Medulla oblongata (tissue), 1 donor: ENCODE measurements around the gene TAMM41.
"Not testable (repeated sequence)": the region's sequence is repeated elsewhere in the genome, so short reads cannot be mapped to it uniquely, and the experiment has no call there.

Experiments used
- DNase-seq: peaks from one replicate; pipeline ENCODE4 v3.0.0-alpha.2; 2015; ENCODE audit errors: extremely low spot score

The TAMM41 gene

GRCh38 chr3:11846281-11847266 is at the start of gene TAMM41:
Gene TAMM41 (minus strand): TSS chr3:11846885. CDS start chr3:11846636, 249 bp downstream.
- peak; percentile 93 for DNase-seq

GRCh38 chr3:11878837-11879236 is 32.2 kb upstream of the TAMM41 start:
- no peak for DNase-seq

GRCh38 chr3:11874707-11875106 is 28.0 kb upstream of the TAMM41 start:
- not testable (repeated sequence) for DNase-seq

- DNase-seq: not testable (repeated sequence)
These were observed 17.1 kb upstream of the TAMM41 start for GRCh38 chr3:11863739-11864138.

- not testable (repeated sequence) for DNase-seq
These were observed 15.9 kb upstream of the TAMM41 start for GRCh38 chr3:11862584-11862983.

- DNase-seq: not testable (repeated sequence)
These were observed 15.5 kb upstream of the TAMM41 start for GRCh38 chr3:11862145-11862544.

GRCh38 chr3:11860213-11860612 is 13.5 kb upstream of the TAMM41 start:
- DNase-seq: not testable (repeated sequence)

GRCh38 chr3:11853450-11853849 is 6.8 kb upstream of the TAMM41 start:
- no peak for DNase-seq

- DNase-seq: no peak
These were observed 3.3 kb upstream of the TAMM41 start for GRCh38 chr3:11850003-11850402.

- DNase-seq: no peak
These were observed 922 bp upstream of the TAMM41 start for GRCh38 chr3:11847607-11848006.

GRCh38 chr3:11845651-11846050 is 1.0 kb downstream of the TAMM41 start:
- no peak for DNase-seq

- no peak for DNase-seq
These were observed 1.8 kb downstream of the TAMM41 start for GRCh38 chr3:11844891-11845290.

- peak; percentile 67 for DNase-seq
These were observed 11.6 kb downstream of the TAMM41 start for GRCh38 chr3:11835028-11835639.

- DNase-seq: peak; percentile 89
These were observed 13.4 kb downstream of the TAMM41 start for GRCh38 chr3:11832981-11833905.

- DNase-seq: no peak
These were observed 17.3 kb downstream of the TAMM41 start for GRCh38 chr3:11829416-11829815.

- DNase-seq: no peak
These were observed 19.9 kb downstream of the TAMM41 start for GRCh38 chr3:11826628-11827265.

- DNase-seq: peak; percentile 11
These were observed 21.4 kb downstream of the TAMM41 start for GRCh38 chr3:11825301-11825700.

GRCh38 chr3:11820531-11821041 is 26.1 kb downstream of the TAMM41 start:
- no peak for DNase-seq

GRCh38 chr3:11819146-11819689 is 27.5 kb downstream of the TAMM41 start:
- no peak for DNase-seq

- no peak for DNase-seq
These were observed 28.7 kb downstream of the TAMM41 start for GRCh38 chr3:11818033-11818432.

GRCh38 chr3:11815111-11815510 is 31.6 kb downstream of the TAMM41 start:
- no peak for DNase-seq
